Measurements from ENCODE around the gene TECPR1. TPM values are rescaled to one million over a fixed set of nuclear protein-coding genes. Genes with fewer than 3 reads are reported as not detected.

The TECPR1 gene
- total and polyA plus RNA-seq, 2 experiments from 2014 or later: 4.6 to 24.4 TPM

- no peak overlapping the region for H3K4me3 ChIP-seq
- Mint-ChIP-seq H3K36me3 (ENCODE audit: low read depth) (peaks cover 6% of the 10 kb centered on the region; the same call in 1 of the 3 replicates), H3K4me1 (peaks cover 5% of the 10 kb centered on the region; the same call in 2 of the 3 replicates), H3K27me3 (ENCODE audit: insufficient read depth, low read depth, poor library complexity) (peaks cover 2% of the 10 kb centered on the region), H3K4me3 (no peak overlapping the region), H3K9me3 (0 out of 3 replicates have a peak, but pooled peaks cover 8% of the 10 kb centered on the region), H3K27ac (no peak overlapping the region)
- H3F3A ChIP-seq (replicated peaks; ENCODE audit: low read depth): no peaks in the 10 kb centered on the region
- peaks cover 6% of the 10 kb centered on the region for H4K20me1 ChIP-seq (replicated peaks; ENCODE audit: insufficient read depth)
- H3K4me1 ChIP-seq (ENCODE audit: insufficient read depth): 0 out of 2 replicates have a peak, but pooled peaks cover 5% of the 10 kb centered on the region
- TF ChIP-seq CTCF (conservative IDR thresholded peaks at IDR 0.05; ENCODE audit: low read depth in 2 of 2) (no peak), ZNF462 (CRISPR knock-in tag; IDR thresholded peaks at IDR 0.05) (no peak), ETS1 (IDR thresholded peaks at IDR 0.05) (no peak), NANOG (IDR thresholded peaks at IDR 0.05; ENCODE audit: borderline replicate concordance) (no peak)
- DNase-seq (ENCODE audit: low spot score) (no peak), ATAC-seq (no peak)
- no peak overlapping the region for H2AFZ ChIP-seq
- no peaks in the 10 kb centered on the region for H3K27me3 ChIP-seq (ENCODE audit: insufficient read depth)
- no peaks in the 10 kb centered on the region for H3K36me3 ChIP-seq (ENCODE audit: insufficient read depth)
- no peak overlapping the region for H3K4me2 ChIP-seq
- H3K79me2 ChIP-seq (replicated peaks; ENCODE audit: insufficient read depth): peaks cover 9% of the 10 kb centered on the region
- H3K9me2 ChIP-seq (ENCODE audit: insufficient read depth): no peaks in the 10 kb centered on the region
- H3K27ac ChIP-seq (ENCODE audit: low read depth): no peak overlapping the region
These were observed 5.7 kb upstream of the TECPR1 start for GRCh38 chr7:98257701-98258100.

Data from GM23338 (cell line).